ENCODE data around the gene FASN.

FASN gene

DNA sequence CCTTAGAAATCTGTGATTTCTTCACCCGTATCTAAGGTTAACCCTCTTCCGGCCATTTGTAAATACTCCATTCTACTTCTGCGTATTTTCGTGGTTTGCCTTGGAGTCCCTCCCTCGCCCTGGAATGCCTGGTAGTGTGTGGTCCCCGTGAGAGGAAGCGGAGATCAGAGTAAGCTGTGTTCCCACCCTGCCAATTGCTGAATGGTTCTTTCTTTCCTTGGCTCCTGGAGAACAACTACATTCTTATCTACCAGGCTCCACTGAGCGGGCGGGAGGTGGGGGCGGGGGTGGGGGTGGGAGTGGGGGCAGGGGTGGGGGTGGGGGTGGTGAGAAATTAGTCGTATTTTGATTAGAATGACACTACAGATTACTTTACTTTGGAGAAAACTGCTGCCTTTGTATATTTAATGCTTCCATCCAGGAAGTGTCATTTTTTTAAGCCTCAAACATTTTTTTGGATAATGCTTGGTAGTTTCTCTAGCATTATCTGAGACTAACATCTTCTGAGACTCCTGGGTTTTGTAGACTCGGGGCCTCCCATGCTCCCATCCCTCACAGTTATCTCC, 20.9 kb upstream of the FASN start:
- intact Hi-C loops (cut with DNase I) = no loop called here
- peak in 5 of 42 donors; percentile 39 to 57 (median 43) for DNase-seq

DNA sequence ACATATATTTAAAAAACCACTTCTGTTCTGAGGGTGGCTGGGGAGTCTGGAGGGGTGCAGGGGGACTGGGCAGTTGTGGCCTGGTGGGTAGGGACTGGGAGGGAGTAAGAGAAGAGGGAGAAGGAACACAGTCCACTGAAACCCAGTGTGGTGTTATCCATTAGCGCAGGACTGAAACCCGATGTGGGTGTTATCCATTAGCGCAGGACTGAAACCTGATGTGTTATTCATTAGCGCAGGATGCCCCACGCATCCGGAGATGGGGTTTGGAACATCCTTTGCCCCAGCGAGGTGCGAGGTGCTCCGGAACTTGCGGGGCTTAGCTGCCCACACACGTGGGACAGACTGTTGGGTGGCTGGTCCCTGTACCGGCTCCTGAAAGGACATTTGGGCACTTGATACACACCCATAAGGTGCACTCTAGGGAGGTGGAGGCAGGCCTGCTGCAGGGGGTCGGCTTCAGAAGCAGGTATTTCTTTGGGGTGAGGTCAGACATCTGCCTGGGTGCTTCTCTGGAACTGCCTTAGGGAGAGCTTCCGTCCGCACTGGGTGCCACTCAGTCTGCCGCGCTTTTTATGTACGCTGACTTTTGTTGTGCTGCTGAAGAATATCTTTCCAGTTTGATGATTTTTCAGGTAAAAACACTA, 20.3 kb upstream of the FASN start:
- intact Hi-C loops (cut with DNase I) = no loop called here
- DNase-seq = no peak

GRCh38 chr17:82117139-82118090, 19.4 kb upstream of the FASN start:
- DNase-seq = no peak
- intact Hi-C loops (cut with DNase I) = no loop called here

DNA sequence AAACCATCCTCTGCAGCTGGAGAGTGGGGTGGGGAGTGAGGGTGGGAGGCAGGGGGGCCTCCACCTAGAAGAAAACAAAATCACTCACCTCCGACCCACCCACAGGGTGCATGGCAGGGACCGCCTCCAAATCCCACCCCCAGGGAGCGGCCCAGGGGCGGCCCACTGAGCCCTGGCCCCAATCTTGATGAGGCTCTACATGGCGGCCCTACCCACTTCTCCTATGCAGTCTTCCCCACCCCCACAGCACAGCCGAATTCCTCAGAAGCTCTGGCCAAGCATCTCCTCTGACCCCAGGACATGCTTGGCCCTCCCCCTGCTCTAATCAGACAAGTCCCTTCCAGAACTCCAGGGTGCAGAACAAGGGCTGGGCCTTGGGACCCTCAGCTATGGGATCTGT, 18.2 kb upstream of the FASN start:
- no peak for DNase-seq
- intact Hi-C loops (cut with DNase I) = no loop called here

DNA sequence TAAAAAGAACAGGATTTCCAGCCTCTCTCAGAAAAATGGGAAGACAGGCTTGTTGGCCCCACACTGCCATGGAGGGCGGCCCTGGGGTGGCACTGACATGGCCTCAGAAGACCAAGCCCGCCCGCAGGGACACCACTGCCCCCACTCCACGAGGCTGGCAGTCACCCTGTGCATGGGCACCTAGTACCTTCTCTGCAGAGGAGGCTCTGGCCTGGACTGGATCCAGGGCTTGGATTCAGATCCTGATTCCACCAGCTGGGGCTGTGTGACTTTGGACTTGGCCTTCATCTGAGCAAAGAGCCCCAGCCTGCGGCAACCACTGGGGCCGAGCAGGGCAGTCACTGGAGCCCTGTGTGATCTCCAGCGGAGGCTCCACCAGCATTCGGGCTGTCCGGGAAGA, 16.8 kb upstream of the FASN start:
- intact Hi-C loops (cut with DNase I) = no loop called here
- DNase-seq = no peak

DNA sequence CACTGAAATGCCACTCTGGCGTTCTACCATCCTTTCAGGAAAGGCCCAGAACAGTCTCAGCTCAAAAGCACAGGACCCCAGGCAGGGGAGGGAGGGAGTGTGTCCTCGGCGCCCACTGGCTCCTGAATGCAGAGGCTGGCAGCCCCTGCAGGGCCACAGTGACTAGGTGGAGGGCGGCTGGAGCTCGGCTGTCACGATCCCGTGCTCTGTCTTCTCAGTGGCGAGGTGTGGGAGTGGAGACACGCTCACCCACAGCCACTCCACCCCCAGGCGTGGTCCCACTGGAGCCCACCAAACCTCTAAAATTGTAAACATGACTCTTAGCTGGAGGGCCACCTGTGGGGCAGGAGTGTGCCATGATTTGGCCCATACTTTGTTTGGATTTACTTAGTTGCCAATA, 16.4 kb upstream of the FASN start:
- DNase-seq = no peak
- intact Hi-C loops (cut with DNase I) = no loop called here

- intact Hi-C loops (cut with DNase I) = no loop called here
- DNase-seq = no peak
Measured at GRCh38 chr17:82113941-82114340, 15.9 kb upstream of the FASN start.

GRCh38 chr17:82113422-82113821, 15.4 kb upstream of the FASN start:
- intact Hi-C loops (cut with DNase I) = no loop called here
- no peak for DNase-seq

DNA sequence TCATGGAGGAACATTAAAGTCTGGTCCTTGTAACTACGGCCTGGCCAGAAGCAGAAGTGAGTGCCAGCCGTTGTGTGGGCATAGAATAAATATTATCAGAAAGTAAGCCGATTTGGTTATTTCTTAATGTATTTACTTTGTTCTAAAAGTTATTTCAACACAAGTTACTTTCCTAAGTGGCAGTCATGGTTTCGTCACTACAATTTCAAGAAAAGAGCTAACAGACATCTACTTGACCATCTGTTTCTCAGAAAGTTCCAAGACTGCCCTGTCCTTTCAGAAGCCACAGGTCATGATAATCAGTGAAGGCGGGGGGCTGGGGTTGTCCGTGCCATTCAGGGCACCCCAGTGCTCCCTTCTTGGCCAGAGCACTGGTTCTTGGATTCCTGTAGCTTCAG, 14.9 kb upstream of the FASN start:
- no peak for DNase-seq
- intact Hi-C loops (cut with DNase I) = no loop called here

GRCh38 chr17:82112181-82112913, 14.3 kb upstream of the FASN start:
- no peak for DNase-seq
- intact Hi-C loops (cut with DNase I) = no loop called here

DNA sequence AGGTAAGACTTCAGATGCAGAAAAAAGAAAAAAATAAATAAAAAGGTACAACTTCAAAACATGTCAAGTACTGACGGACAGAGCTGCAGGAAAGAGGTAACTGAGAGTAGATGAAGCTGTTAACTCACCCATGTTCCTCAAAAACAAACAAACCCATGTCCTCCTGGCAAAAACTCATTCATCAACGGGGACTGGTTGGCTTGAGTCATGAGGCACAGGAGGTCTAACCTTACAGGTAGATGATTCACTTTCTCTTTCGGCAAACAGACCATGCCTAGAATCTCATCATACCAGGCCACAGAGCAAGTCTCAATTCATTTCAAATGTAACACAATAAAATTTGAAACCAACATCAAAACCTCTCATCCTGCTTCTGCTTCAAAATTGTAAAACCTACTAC, 12.3 kb upstream of the FASN start:
- DNase-seq = no peak
- intact Hi-C loops (cut with DNase I) = no loop called here

DNA sequence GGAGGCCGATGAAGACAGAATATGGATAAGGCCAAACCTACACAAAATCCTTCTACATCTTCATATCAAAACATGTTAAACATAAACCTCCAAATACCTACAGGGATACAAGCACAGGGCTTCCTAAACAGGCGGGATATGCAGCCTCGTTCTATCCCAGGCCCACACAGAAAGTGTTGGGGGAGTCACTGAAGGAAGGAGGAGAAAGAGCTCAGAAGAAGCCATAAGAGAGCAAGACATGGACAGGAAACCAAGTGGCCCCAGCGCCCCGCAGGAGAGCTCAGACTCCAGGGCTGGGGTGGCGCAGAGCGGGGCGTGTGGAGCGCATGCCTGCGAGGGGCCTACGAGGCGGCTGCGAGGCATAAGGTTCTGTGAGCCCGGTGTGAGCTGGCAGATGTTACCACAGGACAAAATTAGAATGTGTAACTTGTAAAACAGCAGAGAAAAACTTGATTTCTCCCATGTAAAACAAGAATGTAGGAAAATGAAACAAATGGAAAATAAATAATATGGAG, 11.0 kb upstream of the FASN start:
- DNase-seq = no peak
- intact Hi-C loops (cut with DNase I) = no loop called here

DNA sequence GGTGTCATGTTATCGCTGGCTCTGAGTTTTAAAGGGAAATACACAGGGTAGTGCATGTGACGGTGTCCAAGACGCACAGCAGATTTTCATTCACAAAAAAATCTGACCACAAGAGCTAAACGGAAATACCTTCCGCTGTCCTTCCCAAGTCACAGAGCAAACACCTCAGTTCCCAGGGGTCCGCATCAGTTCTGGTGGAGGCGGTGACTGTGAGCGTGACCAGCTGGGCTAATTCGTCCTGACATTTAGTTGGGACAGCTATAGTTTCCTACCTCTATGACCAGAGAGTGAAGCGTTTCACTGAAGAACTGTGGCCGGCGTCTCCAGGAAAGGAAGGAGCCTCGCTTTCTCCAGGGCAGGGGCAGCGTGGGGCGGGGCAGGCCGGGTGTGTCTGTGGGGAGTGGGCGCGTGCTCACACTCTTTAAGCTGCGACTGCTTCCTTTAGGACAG, 10.5 kb upstream of the FASN start:
- intact Hi-C loops (cut with DNase I) = no loop called here
- DNase-seq = no peak

GRCh38 chr17:82108038-82108437, 10.0 kb upstream of the FASN start:
- intact Hi-C loops (cut with DNase I) = no loop called here
- no peak for DNase-seq

DNA sequence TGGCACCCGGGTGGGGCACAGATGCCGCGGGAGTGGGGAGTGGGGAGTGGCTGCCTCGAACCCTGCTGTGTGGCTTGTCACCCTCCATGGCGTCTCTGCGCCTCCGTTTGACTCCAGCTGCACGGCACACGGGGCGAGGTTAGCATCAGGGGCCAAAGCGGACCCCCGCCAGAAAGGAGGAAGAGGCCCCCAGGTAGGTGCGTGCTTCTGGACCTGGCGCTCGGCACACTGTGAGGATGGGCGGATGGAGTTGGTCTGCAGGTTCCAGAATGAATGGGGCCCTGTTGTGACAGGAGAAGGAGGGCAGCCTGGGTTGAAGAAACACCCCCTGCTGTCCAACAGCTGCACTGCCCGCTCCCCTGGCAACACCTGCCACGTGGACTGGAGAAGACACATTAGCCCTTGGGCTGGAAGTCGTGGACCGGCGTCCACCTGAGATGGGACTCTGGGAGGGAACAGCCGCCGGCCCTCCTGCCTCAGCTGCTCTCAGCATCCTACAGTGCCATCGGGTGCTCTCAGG, 9.4 kb upstream of the FASN start:
- no peak for DNase-seq
- intact Hi-C loops (cut with DNase I) = no loop called here

- intact Hi-C loops (cut with DNase I) = no loop called here
- DNase-seq = peak in 4 of 42 donors; percentile 32 to 61 (median 38)
Measured at GRCh38 chr17:82106688-82107305, 8.8 kb upstream of the FASN start.

DNA sequence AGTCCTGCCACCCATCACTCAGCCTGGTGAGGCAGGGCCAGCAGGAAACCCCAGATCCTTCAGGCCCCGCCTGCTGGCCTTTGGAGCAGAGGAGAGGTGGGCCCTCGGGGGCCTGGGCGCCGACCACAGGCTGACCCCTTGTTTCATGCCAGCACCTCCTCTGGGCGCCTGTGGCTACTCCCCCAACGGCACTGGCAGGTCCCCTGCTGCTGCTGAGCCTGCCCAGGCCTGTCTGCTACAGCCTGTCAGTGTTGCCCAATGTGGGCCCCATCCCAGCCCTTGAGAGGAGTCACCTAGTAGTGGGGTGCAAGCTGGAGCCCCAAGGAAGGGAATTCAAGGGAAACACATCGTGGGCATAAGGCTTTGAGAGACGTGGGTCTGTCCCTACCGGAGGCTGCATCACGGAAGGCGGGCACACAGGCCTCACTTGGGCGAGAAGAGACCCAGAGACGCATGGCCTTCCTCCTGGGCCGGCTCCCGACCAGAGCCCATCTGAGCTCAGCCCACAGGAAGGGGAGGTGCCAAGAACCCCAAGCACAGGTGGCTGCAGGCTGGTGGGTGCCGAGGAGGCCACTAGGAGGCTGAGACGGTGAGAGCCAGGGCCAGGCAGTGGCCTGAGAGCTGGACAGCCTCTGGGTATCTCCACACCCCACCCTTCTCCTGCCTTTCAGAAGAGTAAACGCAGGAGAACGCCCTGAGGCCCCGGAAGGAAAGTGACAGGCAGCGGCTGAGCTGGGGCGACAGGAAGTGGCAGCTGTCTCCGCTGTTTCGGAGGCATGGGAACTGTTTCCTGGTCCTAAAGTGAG, 8.0 kb upstream of the FASN start:
- intact Hi-C loops (cut with DNase I) = no loop called here
- peak in 8 of 42 donors; percentile 11 to 48 (median 37) for DNase-seq

DNA sequence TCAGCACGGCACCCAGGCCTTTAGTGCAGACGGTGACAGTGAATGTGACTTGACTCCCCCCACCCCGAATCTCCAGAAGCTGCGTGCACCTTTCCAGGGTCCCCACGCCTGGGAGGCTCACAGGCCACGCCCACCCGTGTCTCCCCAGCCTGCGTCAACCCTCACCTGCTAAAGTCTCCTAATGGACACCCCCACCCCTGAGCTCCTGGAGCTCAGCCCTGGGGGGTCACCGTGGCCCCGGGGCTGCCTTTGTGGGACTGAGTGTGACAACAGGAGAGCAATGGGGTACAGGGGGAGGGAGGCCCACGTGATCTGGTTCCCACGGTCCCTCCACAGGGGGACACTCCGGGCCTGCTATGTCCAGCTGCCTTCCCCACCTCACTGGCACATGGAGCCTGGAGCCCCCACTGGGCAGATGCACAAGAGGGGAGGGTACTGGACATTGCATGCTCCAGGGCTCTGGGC, 7.4 kb upstream of the FASN start:
- DNase-seq = no peak
- intact Hi-C loops (cut with DNase I) = no loop called here

Measured in head of caudate nucleus (tissue), 42 donors.